Measurements from ENCODE around the gene SRPRB.

SRPRB gene

DNA sequence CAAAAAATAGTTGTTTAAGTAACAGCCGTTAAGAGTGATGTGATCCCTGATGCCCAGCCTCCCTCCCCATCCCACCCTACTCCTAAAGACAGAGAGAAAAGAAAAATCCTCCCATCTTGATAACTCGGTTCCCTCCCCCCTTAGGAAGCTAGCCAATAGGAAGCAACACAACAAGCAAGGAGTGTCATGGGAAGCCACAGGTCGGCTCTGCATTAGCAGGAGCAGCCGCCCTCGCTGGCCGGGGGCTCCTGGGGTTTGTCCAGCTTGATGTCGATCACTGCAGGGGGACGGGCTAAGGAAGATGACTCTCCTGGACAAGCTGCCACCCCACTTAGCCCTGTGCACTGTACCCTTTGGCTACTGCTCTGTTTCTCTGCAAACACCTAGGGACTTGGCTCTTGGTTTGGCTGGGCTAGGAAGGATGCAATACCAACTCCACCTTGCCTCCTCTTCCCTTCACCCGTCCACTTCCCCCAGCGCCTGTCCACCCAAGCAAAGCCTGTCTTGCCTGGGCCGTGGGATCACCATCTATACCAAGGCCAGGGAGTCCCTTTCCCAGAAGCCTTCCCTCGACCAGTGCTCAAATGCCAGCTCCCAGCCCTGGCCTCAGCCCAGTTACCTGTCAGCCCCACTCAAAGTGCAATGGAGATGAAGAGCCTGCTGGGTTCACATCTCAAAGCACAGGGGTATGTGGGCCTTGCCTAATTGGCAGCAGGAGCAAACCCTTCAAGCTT, 23.1 kb downstream of the SRPRB start:
- DNase-seq: no peak

DNA sequence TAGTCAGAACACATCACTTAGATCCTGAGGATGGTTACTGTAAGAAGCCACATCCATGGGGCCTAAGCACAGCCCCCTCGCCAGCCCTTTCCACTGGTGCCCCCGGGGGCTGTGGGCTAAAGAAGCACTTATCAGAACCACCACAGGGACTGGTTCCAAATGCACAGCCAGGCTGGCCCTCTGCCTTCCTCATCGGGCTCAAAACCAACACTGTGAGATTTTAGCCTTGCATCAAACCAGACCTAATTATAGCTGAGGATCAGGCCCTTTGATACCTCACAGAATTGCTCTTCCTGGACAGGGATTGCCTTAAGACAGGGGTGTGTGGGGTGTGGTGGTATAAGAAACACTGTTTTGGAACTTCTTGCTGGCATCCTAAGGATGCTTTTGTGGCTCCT, 23.7 kb downstream of the SRPRB start:
- DNase-seq: no peak

DNA sequence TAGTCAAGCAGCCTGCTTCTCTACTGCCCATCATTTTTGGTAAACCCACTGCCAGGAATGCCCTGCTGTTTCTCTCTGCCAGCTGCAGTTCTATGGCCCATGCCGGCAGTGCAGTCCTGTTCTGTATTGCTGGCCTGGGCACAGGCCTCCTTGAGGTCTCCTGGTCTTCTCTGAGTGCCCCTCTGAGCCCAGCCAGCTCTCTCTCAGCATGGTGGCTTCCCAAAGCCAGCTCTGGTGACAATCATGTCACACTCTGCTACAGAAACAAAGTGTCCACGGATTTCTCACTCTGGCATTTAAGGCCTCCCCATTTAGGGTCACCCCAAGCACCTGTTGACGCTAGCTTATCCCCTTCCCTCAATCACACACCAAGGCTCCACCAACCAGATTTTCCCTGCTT, 24.5 kb downstream of the SRPRB start:
- no peak for DNase-seq

DNA sequence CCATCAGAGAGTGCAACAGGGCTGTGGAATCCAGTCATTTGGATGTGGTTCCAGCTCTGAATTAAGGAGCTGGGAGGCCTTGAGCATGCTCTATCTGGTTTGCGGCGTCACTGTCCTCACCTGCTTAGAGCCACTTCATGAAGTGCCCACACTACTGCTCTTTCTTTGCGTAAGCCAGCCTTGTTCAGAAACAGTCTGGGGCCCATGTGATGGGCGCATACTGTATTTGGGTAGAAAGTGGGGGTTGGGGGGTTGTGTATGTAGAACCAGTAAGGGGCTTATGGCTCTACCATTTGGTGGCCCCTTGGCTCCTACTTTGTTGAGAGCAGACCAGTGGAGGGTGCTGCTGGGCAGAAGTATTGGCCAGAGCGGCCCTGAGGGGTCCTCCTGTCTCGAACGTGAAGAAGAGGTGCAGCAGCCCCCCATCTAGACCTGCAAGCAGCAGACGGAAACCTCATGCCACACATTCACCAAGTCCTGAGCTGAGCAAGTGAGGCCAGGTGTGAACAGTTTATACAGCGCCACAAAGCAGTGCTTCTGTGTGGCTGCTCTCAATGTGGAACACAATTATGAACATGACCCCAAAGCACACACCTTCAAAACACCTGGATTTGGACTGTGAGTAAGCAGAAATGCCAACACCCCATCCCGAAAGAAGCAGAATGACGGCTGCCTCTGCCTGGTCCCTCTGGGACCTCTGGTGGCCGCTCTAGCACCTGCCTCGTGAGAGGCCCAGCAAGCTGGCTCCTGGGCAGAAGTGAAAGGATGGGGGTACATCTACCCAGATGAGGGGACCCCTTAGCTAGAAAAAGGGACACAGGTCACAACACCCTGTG, 26.6 kb downstream of the SRPRB start:
- DNase-seq: no peak

GRCh38 chr3:133832802-133833144, 27.2 kb downstream of the SRPRB start:
- no peak for DNase-seq

DNA sequence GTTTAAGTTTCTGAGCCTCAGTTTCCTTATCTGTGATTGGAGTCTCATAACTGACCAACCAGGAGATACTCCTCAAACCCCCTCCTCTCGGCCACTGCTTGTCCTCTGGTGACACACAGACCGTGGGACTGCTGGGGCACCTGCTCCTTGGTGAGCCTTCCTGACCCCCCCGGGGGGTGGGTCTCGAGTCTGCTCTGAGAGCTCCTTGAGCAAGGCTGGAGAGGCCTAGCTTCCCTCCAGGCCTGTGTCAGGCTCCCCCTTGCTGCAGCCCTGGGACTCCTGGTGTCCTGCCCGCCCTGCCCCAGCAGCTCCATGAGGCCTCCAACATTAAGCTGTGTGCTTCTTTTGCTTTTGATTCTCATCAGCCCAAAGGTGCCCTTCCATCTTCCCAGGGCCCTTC, 27.7 kb downstream of the SRPRB start:
- DNase-seq: no peak

DNA sequence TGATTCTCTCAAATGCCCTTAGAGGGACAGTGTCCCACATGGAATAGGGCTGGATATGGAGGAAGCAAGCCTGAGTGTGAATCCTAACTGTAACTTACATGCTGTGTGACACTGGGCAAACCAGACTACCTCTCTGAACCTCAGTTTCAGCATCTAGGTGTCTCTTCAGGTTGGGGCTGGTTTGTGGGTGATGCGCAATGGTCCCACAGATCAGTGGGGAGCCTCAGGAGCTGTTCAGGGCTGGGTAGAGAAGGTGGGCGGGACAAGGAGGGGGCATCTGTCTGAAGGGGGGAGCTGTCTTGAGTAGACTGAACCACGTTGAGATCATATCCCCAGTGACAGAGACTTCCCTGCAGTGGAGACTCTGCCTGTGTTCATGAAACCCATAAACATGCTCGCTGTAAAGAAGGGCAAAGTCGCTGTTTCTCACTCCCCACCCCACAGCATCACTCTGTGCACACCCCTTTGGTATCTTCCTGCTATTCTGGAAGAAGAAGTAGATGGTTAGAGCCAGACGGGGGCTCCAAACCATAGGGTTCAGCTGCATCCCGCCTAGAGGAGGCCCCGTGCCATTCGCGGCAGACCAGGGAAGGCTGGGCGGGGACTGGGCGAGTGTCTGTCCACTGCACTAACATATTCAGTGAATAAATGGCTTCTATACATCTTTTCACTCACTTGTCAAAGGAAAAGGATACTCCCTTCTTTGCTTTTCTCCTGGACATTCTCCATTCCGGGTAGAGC, 28.4 kb downstream of the SRPRB start:
- no peak for DNase-seq

- no peak for DNase-seq
These were observed 29.2 kb downstream of the SRPRB start for GRCh38 chr3:133834621-133835417.

DNA sequence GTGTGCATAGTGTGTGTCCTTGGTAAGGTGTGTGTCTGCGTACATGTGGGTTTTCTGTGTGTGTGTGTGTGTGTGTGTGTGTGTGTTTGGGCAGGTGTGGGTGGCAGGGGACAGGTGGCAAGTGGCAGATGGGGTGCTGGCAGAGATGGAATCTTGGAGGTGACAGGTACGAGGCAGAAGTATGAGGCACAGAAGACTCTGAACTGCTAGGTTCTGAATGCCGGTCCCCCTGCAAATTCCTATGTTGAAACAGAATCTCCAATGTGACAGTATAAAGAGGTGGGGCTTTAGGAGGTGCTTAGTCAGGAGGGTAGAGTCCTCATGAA, 29.8 kb downstream of the SRPRB start:
- no peak for DNase-seq

- DNase-seq: no peak
These were observed 30.3 kb downstream of the SRPRB start for GRCh38 chr3:133835961-133836360.

DNA sequence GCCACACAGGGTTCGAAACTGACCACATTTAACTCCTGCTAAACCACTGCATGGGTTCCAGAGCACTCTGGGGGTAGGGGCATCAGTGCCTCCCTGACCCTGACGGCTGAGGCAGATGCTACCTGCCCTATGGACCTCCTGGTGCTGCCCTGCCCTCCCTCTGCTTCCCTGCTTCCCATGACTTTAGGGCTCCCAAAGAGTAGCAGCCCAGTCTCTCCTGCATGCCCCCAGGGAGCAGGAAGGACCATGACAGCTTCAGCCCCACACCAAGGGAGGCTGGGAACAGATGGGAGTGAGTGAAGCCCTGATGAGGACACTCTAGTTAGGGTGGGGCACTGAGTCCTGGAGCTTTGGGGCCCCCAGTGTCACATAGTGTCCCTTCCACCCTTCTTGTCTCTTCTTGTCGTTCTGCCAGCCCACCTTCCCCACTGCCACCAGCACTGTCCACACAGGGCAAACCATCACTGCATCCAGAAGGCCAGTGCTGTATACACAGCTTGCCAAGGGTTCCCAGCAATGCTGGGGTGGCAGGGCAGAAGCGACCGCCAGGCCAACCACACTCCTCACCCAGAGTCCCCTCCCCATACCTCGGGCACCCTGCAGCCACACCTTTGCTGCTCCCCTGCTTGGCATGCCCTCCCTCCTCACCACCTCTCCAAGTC, 31.0 kb downstream of the SRPRB start:
- DNase-seq: no peak

- no peak for DNase-seq
These were observed 32.1 kb downstream of the SRPRB start for GRCh38 chr3:133837487-133838295.

GRCh38 chr3:133838296-133838789, 32.7 kb downstream of the SRPRB start:
- no peak for DNase-seq

GRCh38 chr3:133838916-133839800, 33.5 kb downstream of the SRPRB start:
- no peak for DNase-seq

DNA sequence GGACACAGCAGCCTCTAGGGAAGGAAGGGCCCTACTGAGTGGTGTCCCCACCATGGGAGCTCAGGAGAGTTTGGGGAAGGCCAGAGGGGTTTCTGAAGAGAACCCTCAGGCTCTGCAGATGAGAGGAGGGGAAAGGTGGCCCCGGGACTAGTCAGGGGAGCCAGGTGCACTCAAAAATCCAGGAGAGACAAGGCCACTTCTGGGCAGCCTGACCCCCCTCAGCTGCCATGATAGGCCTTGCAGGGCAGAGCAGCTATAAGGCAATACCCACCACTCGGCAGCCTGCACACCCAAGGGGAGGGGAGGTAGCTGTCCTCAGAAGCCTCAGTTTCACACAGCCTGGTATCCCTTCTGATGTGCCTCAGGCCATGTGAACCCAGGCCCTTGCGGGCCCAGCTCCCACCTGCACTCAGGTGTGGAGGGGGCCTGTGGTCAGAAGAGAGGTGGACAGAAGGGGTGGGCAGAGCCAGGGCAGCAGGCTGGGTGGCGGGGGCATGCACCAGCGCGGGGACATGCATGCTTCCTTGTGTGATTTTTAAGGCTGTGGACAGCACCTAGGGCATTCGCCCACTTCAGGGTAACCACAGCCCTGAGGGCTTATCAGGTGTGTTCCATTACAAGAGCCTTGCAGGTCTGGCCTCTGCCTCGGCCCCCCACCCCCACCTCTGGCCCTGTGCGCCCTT, 34.6 kb downstream of the SRPRB start:
- no peak for DNase-seq

DNA sequence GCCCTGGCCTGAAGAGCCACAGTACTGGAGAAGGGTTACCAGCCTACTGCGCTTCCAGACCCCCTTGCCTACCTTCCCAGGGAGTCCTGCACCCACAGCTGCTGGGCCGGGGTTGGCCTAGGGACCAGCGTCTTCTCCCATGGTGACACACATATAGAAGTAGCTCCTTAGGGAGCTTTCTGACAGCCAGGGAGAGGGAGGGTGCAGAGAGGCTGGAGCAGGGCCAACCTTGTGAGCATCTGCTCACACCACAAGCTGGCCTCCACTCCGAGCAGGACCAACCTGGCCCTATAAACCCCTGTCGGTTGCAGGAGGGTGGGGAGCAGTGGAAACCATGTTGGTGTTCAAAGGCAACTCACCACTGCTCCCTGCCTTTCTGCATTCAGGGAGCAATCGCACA, 35.2 kb downstream of the SRPRB start:
- no peak for DNase-seq

- DNase-seq: no peak
These were observed 35.6 kb downstream of the SRPRB start for GRCh38 chr3:133841196-133841595.

DNA sequence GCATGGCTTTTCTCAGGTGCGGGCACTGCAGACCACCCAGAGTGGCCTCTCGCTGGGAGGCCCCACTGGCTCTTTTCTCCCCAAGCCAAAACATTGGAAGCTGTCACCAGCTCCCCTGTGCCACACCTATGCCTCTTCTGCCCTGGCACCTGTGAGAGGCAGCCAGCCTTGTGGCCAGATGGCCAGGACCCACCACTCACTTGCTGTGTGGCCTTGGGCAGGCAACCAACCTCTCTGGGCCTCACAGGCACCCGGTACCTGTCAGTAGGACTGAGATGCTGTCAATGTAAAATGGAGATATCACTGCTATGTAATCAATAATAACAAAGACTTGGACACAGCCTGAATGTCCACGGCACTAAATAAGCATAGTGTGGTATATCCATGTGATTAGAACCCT, 36.5 kb downstream of the SRPRB start:
- DNase-seq: no peak

- DNase-seq: no peak
These were observed 38.0 kb downstream of the SRPRB start for GRCh38 chr3:133843634-133844033.

GRCh38 chr3:133845127-133845526, 39.5 kb downstream of the SRPRB start:
- no peak for DNase-seq
